ENCODE measurements around the gene PHF24.
"Not testable (repeated sequence)": the region's sequence is repeated elsewhere in the genome, so short reads cannot be mapped to it uniquely, and the experiment has no call there.

The PHF24 gene

DNA sequence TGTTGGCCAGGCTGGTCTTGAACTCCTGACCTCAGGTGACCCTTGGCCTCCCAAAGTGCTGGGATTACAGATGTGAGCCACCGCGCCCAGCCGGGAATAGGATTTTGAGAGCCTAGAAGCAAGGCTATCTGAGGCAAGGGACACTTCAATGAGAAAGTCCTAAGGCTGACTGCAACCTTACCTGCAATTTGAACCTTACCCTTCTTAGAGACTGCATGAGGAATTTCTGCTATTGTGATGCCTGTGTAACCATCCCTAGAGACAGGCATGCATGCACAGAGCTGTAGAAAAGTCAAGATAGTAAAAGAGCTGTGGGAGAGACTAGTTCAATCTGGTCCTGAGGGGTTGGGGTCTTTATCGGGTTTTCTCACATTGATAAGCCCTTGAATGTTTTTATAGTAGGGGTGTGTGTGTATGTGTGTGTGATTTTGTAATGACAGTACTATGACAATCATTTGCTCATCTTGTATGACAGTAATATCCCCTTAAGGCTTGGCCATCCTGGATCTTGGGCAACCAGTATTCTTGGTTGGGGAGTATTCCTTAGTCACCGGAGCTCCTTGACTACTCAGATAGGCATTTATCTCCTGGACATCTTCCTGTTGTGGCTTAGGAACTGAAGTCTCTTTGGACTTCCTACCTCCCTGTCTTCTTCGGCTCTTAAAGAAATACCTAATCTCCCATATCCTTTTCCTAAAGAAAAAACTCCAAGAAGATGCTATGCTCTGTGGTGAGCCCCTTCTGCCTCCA lies 42.6 kb downstream of the PHF24 start:
- no peaks in the 10 kb centered on the region for H3K27me3 ChIP-seq (ENCODE audit: control insufficient read depth, insufficient read depth, low read length)

DNA sequence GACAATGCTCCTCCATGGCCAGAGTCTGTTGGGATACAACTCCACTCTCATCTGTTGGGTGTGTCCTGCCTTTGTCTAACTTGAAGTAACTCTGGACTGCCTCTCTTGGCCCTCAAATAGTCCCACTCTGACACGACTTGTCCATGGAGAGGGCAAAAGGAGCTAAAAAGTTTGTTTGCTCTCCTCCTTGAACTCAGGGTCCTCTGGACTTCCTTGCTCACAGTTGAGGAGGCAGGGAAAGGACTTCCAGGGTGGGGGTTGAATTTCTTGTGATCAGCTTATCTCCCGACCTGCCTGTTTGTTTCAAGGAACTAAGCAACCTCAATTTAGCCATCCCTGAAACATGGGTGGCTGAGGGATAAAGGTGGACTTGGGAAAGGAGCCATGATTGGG lies 43.2 kb downstream of the PHF24 start:
- Histone ChIP-seq H3K36me3 (ENCODE audit: insufficient read depth, low read length) (peaks cover 27% of the 10 kb centered on the region), H3K4me2 (ENCODE audit: low read length) (peak overlapping the region; percentile 34), H3K27me3 (ENCODE audit: control insufficient read depth, insufficient read depth, low read length) (no peaks in the 10 kb centered on the region), H3K9me3 (replicated peaks; ENCODE audit: low read length) (no peaks in the 10 kb centered on the region), H3K4me3 (ENCODE audit: low read length) (no peak overlapping the region), H3K9ac (ENCODE audit: low read depth, low read length) (no peak overlapping the region), H3K4me1 (ENCODE audit: control insufficient read depth, insufficient read depth, low read length) (peaks cover 19% of the 10 kb centered on the region)

More for the DNA sequence above, 42.6 kb downstream of the PHF24 start:
- no peaks in the 10 kb centered on the region for H3K9me3 ChIP-seq (replicated peaks; ENCODE audit: low read length)
- H3K4me2 ChIP-seq (ENCODE audit: low read length), result peak overlapping the region; percentile 34
- H3K4me1 ChIP-seq (ENCODE audit: control insufficient read depth, insufficient read depth, low read length), result peaks cover 25% of the 10 kb centered on the region
- no peak overlapping the region for H3K9ac ChIP-seq (ENCODE audit: low read depth, low read length)
- peaks cover 28% of the 10 kb centered on the region for H3K36me3 ChIP-seq (ENCODE audit: insufficient read depth, low read length)
- no peak overlapping the region for H3K4me3 ChIP-seq (ENCODE audit: low read length)

DNA sequence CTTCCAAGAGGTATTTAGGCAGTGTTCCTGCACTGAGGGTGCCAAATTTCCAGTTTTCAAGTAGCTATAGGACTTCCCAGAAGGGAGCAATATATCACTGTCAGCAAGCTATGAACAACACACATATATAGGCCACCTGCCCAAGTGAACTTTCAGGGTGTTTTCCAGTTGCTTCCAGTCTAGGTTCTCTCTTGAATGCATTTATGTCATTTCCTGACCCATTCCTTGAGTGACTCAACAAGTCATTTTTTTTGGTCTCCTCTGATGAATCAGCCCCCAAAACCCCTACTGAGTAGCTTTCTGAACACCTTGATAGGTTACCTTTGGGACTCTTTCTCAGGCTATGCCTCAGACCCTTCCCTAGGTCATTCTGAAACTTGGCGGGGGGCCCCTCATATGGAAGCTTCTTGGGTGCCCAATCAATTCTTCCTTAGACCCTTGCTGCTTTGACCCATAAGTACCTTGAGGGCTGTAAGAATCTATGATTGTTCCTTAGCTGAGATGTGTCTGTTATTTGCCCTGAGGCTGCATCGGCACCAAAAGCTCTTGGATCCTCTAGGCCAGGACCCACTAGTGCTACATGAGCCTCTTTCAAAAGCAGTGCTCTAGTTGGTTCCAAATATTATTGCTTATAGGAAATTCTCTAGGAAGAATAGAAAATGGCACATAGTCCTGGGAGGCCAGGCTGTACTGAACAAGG lies 43.9 kb downstream of the PHF24 start:
- Histone ChIP-seq H3K27me3 (ENCODE audit: control insufficient read depth, insufficient read depth, low read length) (no peaks in the 10 kb centered on the region), H3K9ac (ENCODE audit: low read depth, low read length) (no peak overlapping the region), H3K4me3 (ENCODE audit: low read length) (no peak overlapping the region), H3K4me2 (ENCODE audit: low read length) (no peak overlapping the region), H3K36me3 (ENCODE audit: insufficient read depth, low read length) (peaks cover 21% of the 10 kb centered on the region), H3K9me3 (replicated peaks; ENCODE audit: low read length) (no peaks in the 10 kb centered on the region), H3K4me1 (ENCODE audit: control insufficient read depth, insufficient read depth, low read length) (peaks cover 19% of the 10 kb centered on the region)

DNA sequence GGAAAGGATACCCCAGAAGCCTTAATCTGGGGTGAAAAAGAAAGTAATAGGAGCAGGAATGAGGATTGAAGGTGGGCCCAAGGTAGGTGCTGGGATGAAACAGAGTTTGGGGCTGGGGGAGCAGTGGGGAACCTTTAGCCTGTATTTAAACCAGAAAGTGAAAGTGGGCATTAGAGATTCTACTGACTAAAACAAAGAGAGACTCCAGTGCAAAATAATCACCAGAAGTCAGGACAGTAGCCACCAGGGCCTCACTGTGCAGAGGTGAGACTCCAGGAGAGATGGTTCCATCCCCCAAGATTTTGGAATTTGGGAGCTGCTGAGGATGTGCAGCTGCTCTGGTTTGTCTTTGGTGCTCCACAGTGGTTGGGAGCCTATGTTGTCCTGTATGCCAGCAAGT lies 44.5 kb downstream of the PHF24 start:
- no peak overlapping the region for H3K4me3 ChIP-seq (ENCODE audit: low read length)
- peaks cover 14% of the 10 kb centered on the region for H3K36me3 ChIP-seq (ENCODE audit: insufficient read depth, low read length)
- no peaks in the 10 kb centered on the region for H3K27me3 ChIP-seq (ENCODE audit: control insufficient read depth, insufficient read depth, low read length)
- H3K4me1 ChIP-seq (ENCODE audit: control insufficient read depth, insufficient read depth, low read length), result peaks cover 19% of the 10 kb centered on the region
- no peaks in the 10 kb centered on the region for H3K9me3 ChIP-seq (replicated peaks; ENCODE audit: low read length)
- no peak overlapping the region for H3K9ac ChIP-seq (ENCODE audit: low read depth, low read length)
- no peak overlapping the region for H3K4me2 ChIP-seq (ENCODE audit: low read length)

DNA sequence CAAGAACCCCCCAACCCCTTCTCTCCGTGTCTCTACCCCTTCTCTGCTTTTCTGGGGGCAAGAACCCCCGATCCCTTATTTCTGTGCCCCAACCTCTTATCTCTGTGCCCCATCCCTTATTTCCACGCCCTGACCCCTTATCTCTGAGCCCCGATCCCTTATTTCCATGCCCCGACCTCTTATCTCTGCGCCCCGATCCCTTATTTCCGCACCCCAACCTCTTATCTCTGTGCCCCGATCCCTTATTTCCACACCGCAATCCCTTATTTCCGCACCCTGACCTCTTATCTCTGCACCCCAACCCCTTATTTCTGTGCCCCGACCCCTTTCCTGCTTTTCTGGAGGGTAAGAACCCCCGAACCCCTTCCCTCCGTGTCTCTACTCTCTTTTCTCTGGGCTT lies 46.2 kb downstream of the PHF24 start:
- not testable (repeated sequence) for H3K9me3 ChIP-seq (replicated peaks; ENCODE audit: low read length); H3K27me3 ChIP-seq (ENCODE audit: control insufficient read depth, insufficient read depth, low read length); H3K4me3 ChIP-seq (ENCODE audit: low read length); H3K9ac ChIP-seq (ENCODE audit: low read depth, low read length); H3K4me2 ChIP-seq (ENCODE audit: low read length); H3K36me3 ChIP-seq (ENCODE audit: insufficient read depth, low read length)
- peaks cover 19% of the 10 kb centered on the region for H3K4me1 ChIP-seq (ENCODE audit: control insufficient read depth, insufficient read depth, low read length)

DNA sequence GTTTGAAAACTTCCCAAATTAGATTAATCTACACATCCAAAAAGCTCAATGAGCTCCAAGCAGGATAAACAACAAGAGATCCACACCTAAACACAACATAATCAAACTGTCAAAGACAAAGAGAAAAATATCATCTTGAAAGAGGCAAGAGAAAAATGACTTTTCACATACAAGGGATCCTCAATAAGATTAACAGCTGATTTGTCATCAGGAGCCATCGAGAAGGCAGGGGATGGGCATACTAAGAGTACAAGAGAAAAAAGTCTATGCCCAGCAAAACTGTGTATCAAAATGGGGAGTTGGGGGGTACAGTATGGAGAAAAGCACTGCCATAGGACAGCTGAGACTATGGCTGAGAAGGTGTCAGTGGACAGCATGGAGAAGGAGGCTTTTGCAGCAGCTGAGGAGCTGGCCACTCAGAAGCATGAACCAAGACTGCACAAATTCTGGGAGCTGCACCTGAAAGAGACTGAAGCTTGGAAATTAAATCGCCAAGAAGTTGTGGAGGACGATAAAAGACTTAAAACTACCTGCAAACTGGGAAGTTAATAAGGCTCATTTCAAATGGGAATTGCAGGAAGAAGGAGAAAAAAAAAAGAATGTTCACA lies 52.4 kb downstream of the PHF24 start:
- Histone ChIP-seq H3K36me3 (ENCODE audit: insufficient read depth, low read length) (peaks cover 32% of the 10 kb centered on the region), H3K4me3 (ENCODE audit: low read length) (no peak overlapping the region), H3K27me3 (ENCODE audit: control insufficient read depth, insufficient read depth, low read length) (no peaks in the 10 kb centered on the region), H3K4me2 (ENCODE audit: low read length) (no peak overlapping the region), H3K9me3 (replicated peaks; ENCODE audit: low read length) (peaks cover 4% of the 10 kb centered on the region), H3K9ac (ENCODE audit: low read depth, low read length) (no peak overlapping the region), H3K4me1 (ENCODE audit: control insufficient read depth, insufficient read depth, low read length) (no peaks in the 10 kb centered on the region)

DNA sequence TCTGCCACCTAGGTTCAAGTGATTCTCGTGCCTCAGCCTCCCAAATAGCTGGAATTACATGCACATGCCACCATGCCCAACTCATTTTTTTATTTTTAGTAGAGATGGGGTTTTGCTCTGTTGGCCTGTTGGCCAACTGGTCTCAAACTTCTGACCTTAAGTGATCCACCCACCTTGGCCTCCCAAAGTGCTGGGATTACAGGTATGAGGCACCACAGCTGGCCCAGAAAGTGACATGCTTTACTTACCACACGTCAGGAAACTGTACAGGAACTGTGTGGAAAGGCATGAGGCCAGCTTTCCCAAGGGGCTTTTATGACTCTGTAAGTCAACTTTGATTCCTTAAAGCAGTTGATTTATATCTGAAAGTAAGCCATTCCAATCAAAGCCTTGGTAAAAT lies 56.4 kb downstream of the PHF24 start:
- no peaks in the 10 kb centered on the region for H3K4me1 ChIP-seq (ENCODE audit: control insufficient read depth, insufficient read depth, low read length)
- H3K4me2 ChIP-seq (ENCODE audit: low read length), result no peak overlapping the region
- H3K27me3 ChIP-seq (ENCODE audit: control insufficient read depth, insufficient read depth, low read length), result no peaks in the 10 kb centered on the region
- H3K9me3 ChIP-seq (replicated peaks; ENCODE audit: low read length), result peaks cover 4% of the 10 kb centered on the region
- no peak overlapping the region for H3K4me3 ChIP-seq (ENCODE audit: low read length)
- peaks cover 31% of the 10 kb centered on the region for H3K36me3 ChIP-seq (ENCODE audit: insufficient read depth, low read length)
- no peak overlapping the region for H3K9ac ChIP-seq (ENCODE audit: low read depth, low read length)

DNA sequence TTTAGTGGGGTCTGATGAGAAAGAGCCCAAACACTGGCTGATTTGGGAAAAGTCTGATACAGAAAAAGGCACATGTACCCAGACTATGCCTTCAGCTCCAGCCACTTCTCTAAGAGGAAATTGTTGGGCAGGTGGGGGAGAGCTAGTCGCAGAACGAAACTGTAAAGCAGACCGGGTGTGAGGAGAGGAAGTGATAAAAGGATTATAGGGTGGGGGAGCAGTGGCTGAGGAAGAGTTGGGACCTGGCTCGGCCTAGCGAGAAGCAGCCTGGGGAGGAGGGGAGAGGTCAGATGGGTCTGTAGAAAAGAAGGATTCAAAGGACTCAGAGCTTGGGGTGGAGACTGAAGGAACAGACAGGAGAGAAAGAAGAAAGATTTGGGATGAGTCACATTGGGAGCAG lies 65.4 kb downstream of the PHF24 start:
- H3K9me3 ChIP-seq (replicated peaks; ENCODE audit: low read length); H3K4me2 ChIP-seq (ENCODE audit: low read length); H3K36me3 ChIP-seq (ENCODE audit: insufficient read depth, low read length); H3K9ac ChIP-seq (ENCODE audit: low read depth, low read length); H3K4me3 ChIP-seq (ENCODE audit: low read length); H3K27me3 ChIP-seq (ENCODE audit: control insufficient read depth, insufficient read depth, low read length): not testable (repeated sequence)
- peaks cover 15% of the 10 kb centered on the region for H3K4me1 ChIP-seq (ENCODE audit: control insufficient read depth, insufficient read depth, low read length)

DNA sequence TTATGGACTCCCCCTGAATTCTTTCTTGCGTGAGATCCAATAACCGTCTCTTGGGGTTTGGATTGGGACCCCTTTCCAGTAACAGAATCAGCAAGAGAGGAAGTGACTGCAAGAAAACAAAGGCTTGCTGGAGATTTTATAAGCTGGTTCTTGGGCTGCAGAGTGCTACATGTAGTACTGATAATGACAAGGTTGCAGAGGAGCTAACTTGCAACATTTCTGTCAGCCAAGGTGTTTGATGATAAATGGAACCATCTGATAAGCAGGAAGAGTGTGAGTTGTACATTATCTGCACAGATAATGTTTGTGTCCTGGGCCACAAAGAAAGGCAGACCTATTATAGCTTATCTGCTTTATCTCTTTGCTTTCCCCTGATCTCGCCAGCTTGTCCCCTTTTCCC lies 68.6 kb downstream of the PHF24 start:
- Histone ChIP-seq H3K9me3 (replicated peaks; ENCODE audit: low read length) (no peaks in the 10 kb centered on the region), H3K9ac (ENCODE audit: low read depth, low read length) (no peak overlapping the region), H3K27me3 (ENCODE audit: control insufficient read depth, insufficient read depth, low read length) (no peaks in the 10 kb centered on the region), H3K4me1 (ENCODE audit: control insufficient read depth, insufficient read depth, low read length) (peaks cover 15% of the 10 kb centered on the region), H3K4me2 (ENCODE audit: low read length) (no peak overlapping the region), H3K36me3 (ENCODE audit: insufficient read depth, low read length) (peaks cover 2% of the 10 kb centered on the region), H3K4me3 (ENCODE audit: low read length) (no peak overlapping the region)

DNA sequence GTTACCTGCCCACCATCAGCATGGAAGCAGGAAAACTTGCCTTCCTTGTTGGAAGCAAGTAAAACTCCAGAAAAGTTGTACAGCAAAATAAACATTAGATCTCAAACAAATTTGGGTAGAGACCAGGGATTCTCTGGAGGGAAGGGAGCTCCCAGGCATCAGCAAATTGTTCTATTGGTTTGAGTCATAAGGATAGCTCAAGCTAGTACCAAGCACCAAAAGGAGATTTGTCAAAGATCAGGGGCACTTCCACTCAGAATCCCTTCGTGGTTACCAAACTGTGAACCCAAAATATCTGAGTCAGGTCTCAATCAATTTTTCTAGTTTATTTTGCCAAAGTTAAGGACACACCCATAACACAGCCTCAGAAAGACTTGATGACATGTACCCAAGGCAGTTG lies 69.3 kb downstream of the PHF24 start:
- Histone ChIP-seq H3K4me1 (ENCODE audit: control insufficient read depth, insufficient read depth, low read length) (peaks cover 15% of the 10 kb centered on the region), H3K9me3 (replicated peaks; ENCODE audit: low read length) (no peaks in the 10 kb centered on the region), H3K9ac (ENCODE audit: low read depth, low read length) (no peak overlapping the region), H3K4me3 (ENCODE audit: low read length) (no peak overlapping the region), H3K27me3 (ENCODE audit: control insufficient read depth, insufficient read depth, low read length) (no peaks in the 10 kb centered on the region), H3K36me3 (ENCODE audit: insufficient read depth, low read length) (peaks cover 2% of the 10 kb centered on the region), H3K4me2 (ENCODE audit: low read length) (no peak overlapping the region)

DNA sequence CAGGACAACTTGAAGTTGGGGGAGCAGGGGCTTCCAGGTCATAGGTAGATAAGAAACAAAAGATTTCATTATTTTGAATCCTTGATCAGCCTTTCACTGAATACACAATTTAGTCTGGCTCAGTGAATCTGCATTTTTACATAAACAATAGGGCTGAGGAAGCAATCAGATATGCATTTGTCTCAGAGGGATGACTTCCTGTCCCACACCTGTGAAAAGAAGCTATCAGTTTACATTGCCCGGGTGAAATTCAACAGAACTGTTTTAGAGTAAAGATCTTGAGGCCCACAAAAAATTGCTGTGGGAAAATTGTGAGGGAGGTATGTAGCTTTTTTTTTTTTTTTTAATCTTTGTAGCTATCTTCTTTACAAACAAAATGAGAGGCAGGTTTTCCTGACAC lies 69.8 kb downstream of the PHF24 start:
- H3K4me1 ChIP-seq (ENCODE audit: control insufficient read depth, insufficient read depth, low read length), result peaks cover 15% of the 10 kb centered on the region
- peaks cover 3% of the 10 kb centered on the region for H3K36me3 ChIP-seq (ENCODE audit: insufficient read depth, low read length)
- no peak overlapping the region for H3K9ac ChIP-seq (ENCODE audit: low read depth, low read length)
- H3K4me2 ChIP-seq (ENCODE audit: low read length), result no peak overlapping the region
- H3K4me3 ChIP-seq (ENCODE audit: low read length), result no peak overlapping the region
- no peaks in the 10 kb centered on the region for H3K27me3 ChIP-seq (ENCODE audit: control insufficient read depth, insufficient read depth, low read length)
- no peaks in the 10 kb centered on the region for H3K9me3 ChIP-seq (replicated peaks; ENCODE audit: low read length)
